PC-3 (cell line): ENCODE data around the gene PUDP.
"Not testable (repeated sequence)": the region's sequence is repeated elsewhere in the genome, so short reads cannot be mapped to it uniquely, and the experiment has no call there.

Experiments
- EZH2 ChIP-seq: fragments of 300-600 bp; sonication (generic); IDR thresholded peaks from one replicate; pipeline ENCODE4 v1.6.1; 2017; ENCODE audit warnings: antibody characterized with exemption, mild to moderate bottlenecking, low read length; ENCODE audit not compliant: unreplicated experiment
- EZH2phosphoT487 ChIP-seq: fragments of 300-600 bp; sonication (generic); IDR thresholded peaks from 2 replicates; pipeline ENCODE4 v1.6.1; 2018; ENCODE audit warnings: mild to moderate bottlenecking, antibody characterized with exemption, low read length, borderline replicate concordance
- TF ChIP-seq, protein P1 (sequence below): fragments of 300-600 bp; sonication (generic); conservative IDR thresholded peaks from 2 replicates; pipeline ENCODE4 v1.5.1; 2017; ENCODE audit warnings: antibody characterized with exemption, low read depth, mild to moderate bottlenecking, low read length

DNA sequence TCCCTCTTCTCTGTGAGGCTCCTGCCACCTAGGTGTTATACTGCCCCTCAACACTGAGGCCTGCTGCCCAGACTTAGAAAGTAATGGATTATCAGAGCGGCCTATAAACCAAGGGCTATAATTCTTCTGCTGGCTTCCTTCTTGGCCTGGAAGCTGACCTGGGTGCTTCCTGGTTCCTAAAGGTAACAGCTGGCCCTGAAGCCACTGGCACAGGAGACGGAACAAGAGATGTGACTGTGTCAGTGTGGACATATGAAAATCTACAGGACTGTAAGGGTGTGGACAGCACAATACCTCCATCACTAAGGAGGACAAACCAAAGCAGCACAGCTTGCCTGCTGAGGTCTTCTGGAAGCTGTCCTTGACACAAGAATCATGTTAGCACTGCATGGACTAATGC is 52.3 kb downstream of the PUDP start:
- TF ChIP-seq, protein P1, sequence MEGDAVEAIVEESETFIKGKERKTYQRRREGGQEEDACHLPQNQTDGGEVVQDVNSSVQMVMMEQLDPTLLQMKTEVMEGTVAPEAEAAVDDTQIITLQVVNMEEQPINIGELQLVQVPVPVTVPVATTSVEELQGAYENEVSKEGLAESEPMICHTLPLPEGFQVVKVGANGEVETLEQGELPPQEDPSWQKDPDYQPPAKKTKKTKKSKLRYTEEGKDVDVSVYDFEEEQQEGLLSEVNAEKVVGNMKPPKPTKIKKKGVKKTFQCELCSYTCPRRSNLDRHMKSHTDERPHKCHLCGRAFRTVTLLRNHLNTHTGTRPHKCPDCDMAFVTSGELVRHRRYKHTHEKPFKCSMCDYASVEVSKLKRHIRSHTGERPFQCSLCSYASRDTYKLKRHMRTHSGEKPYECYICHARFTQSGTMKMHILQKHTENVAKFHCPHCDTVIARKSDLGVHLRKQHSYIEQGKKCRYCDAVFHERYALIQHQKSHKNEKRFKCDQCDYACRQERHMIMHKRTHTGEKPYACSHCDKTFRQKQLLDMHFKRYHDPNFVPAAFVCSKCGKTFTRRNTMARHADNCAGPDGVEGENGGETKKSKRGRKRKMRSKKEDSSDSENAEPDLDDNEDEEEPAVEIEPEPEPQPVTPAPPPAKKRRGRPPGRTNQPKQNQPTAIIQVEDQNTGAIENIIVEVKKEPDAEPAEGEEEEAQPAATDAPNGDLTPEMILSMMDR, result not testable (repeated sequence)
- not testable (repeated sequence) for TF ChIP-seq EZH2phosphoT487, EZH2
